ENCODE data around the gene TMOD1. TPM values are rescaled to one million over a fixed set of nuclear protein-coding genes. Genes with fewer than 3 reads are reported as not detected.

Gene TMOD1
- total and polyA plus RNA-seq, 2 donors (not counting 1 experiment from before 2014, with no cell fraction given): 0.98 to 4.0 TPM

DNA sequence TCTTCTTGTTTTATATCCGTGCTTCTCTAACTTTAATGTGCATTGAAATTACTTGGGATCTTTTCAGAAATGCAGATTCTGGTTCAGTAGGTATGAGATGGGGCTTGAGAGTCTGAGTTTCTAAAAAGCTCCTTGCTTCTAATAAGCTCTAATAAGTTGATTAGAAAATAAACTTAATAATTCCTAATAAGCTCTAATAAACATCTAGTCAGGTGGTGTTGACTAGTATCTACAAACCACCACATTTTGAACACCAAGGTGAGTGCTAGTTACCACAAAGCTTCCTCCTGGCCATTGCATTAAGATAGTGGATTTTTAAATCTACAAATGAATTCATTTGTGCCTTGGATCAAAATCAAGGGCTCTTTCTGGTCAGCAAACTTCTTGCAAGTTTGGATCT, 5.3 kb downstream of the TMOD1 start:
- no peak for DNase-seq (ENCODE audit: low read depth in 2 of 2)
- H2AFZ ChIP-seq (ENCODE audit: low read length): no peak overlapping the region
- no peak overlapping the region for H3K27ac ChIP-seq (ENCODE audit: insufficient read depth, low read length)
- no peaks in the 10 kb centered on the region for H3K9me3 ChIP-seq (ENCODE audit: control insufficient read depth, insufficient read depth, low read depth, low read length)
- TF ChIP-seq, protein P1, sequence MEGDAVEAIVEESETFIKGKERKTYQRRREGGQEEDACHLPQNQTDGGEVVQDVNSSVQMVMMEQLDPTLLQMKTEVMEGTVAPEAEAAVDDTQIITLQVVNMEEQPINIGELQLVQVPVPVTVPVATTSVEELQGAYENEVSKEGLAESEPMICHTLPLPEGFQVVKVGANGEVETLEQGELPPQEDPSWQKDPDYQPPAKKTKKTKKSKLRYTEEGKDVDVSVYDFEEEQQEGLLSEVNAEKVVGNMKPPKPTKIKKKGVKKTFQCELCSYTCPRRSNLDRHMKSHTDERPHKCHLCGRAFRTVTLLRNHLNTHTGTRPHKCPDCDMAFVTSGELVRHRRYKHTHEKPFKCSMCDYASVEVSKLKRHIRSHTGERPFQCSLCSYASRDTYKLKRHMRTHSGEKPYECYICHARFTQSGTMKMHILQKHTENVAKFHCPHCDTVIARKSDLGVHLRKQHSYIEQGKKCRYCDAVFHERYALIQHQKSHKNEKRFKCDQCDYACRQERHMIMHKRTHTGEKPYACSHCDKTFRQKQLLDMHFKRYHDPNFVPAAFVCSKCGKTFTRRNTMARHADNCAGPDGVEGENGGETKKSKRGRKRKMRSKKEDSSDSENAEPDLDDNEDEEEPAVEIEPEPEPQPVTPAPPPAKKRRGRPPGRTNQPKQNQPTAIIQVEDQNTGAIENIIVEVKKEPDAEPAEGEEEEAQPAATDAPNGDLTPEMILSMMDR (conservative IDR thresholded peaks at IDR 0.05 in 1 of 2, IDR thresholded peaks at IDR 0.05 in 1 of 2; ENCODE audit: low read depth in 1 of 2, low read length in 2 of 2): no peak
- TF ChIP-seq EZH2 (IDR thresholded peaks at IDR 0.05; ENCODE audit: low read length, missing control alignments): no peak
- no peaks in the 10 kb centered on the region for H3K79me2 ChIP-seq (ENCODE audit: control insufficient read depth, insufficient read depth, low read length)
- H4K20me1 ChIP-seq (ENCODE audit: control insufficient read depth, extremely low read depth, insufficient read depth, low read length): no peaks in the 10 kb centered on the region
- no peaks in the 10 kb centered on the region for H3K4me1 ChIP-seq (ENCODE audit: control insufficient read depth, extremely low read depth, insufficient read depth, low read length)
- no peak overlapping the region for H3K9ac ChIP-seq (ENCODE audit: insufficient read depth, low read length)
- H3K27me3 ChIP-seq (ENCODE audit: control insufficient read depth, insufficient read depth, low read length): peaks cover 24% of the 10 kb centered on the region
- H3K4me3 ChIP-seq (replicated peaks in 1 of 4; ENCODE audit: control extremely low read depth in 1 of 4, insufficient read depth in 1 of 4, low read depth in 3 of 4, low read length in 4 of 4): no peak overlapping the region
- no peak overlapping the region for H3K4me2 ChIP-seq (ENCODE audit: extremely low read depth, insufficient read depth, low read length)
- no peaks in the 10 kb centered on the region for H3K36me3 ChIP-seq (ENCODE audit: control insufficient read depth, insufficient read depth, low read length)

DNA sequence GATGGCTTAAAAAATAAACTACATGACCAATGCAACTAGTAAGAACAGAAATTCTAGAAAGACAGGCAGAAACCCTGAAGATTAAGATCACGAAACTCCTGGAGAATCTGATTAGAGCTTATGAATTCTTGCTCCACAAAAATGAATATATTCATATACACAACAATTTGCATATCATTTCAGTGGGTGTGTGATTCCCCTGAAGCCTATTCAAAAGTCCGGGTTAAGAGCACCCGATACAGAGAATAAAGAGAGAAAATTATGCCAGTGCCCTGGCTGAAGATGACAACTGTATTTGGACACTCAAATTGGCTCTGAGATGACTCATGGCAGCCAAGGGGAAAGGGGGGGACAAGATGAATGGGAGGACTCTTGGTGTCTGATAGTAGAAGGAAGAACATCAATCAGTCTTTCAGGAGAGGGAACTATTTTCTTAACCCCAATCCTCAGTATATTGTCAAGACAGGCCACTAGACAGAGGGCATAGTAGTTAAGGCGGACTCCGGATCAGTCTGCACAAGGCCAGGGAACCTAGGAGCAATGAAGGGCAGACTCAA, 6.0 kb downstream of the TMOD1 start:
- no peaks in the 10 kb centered on the region for H3K79me2 ChIP-seq (ENCODE audit: control insufficient read depth, insufficient read depth, low read length)
- no peak for TF ChIP-seq EZH2 (IDR thresholded peaks at IDR 0.05; ENCODE audit: low read length, missing control alignments)
- TF ChIP-seq, protein P1 (conservative IDR thresholded peaks at IDR 0.05 in 1 of 2, IDR thresholded peaks at IDR 0.05 in 1 of 2; ENCODE audit: low read depth in 1 of 2, low read length in 2 of 2): no peak
- H4K20me1 ChIP-seq (ENCODE audit: control insufficient read depth, extremely low read depth, insufficient read depth, low read length): no peaks in the 10 kb centered on the region
- no peak overlapping the region for H3K9ac ChIP-seq (ENCODE audit: insufficient read depth, low read length)
- no peak overlapping the region for H2AFZ ChIP-seq (ENCODE audit: low read length)
- no peaks in the 10 kb centered on the region for H3K9me3 ChIP-seq (ENCODE audit: control insufficient read depth, insufficient read depth, low read depth, low read length)
- H3K27ac ChIP-seq (ENCODE audit: insufficient read depth, low read length): no peak overlapping the region
- H3K4me1 ChIP-seq (ENCODE audit: control insufficient read depth, extremely low read depth, insufficient read depth, low read length): no peaks in the 10 kb centered on the region
- no peaks in the 10 kb centered on the region for H3K36me3 ChIP-seq (ENCODE audit: control insufficient read depth, insufficient read depth, low read length)
- peaks cover 17% of the 10 kb centered on the region for H3K27me3 ChIP-seq (ENCODE audit: control insufficient read depth, insufficient read depth, low read length)
- H3K4me2 ChIP-seq (ENCODE audit: extremely low read depth, insufficient read depth, low read length): no peak overlapping the region
- DNase-seq (ENCODE audit: low read depth in 2 of 2): no peak
- H3K4me3 ChIP-seq (replicated peaks in 1 of 4; ENCODE audit: control extremely low read depth in 1 of 4, insufficient read depth in 1 of 4, low read depth in 3 of 4, low read length in 4 of 4): no peak overlapping the region

DNA sequence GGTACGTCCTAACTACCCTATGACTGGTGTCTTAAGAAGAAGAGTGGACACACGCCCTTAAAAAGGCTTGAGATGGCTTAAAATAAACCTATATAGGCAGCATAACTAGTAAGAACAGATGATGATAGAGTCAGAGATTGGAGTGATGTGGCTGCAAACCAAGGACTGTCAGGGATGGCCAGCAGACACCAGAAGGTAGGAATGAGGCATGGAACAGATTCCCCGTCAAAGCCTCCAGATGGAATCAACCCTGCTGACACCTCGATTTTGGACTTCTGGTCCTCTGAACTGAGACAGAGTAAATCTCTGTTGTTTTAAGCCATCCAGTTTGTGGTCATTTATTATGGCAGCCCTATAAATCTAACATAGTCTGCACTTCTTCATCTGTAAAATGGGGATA, 7.4 kb downstream of the TMOD1 start:
- no peaks in the 10 kb centered on the region for H4K20me1 ChIP-seq (ENCODE audit: control insufficient read depth, extremely low read depth, insufficient read depth, low read length)
- no peaks in the 10 kb centered on the region for H3K79me2 ChIP-seq (ENCODE audit: control insufficient read depth, insufficient read depth, low read length)
- H2AFZ ChIP-seq (ENCODE audit: low read length): no peak overlapping the region
- no peaks in the 10 kb centered on the region for H3K36me3 ChIP-seq (ENCODE audit: control insufficient read depth, insufficient read depth, low read length)
- no peak for TF ChIP-seq EZH2 (IDR thresholded peaks at IDR 0.05; ENCODE audit: low read length, missing control alignments)
- TF ChIP-seq, protein P1 (conservative IDR thresholded peaks at IDR 0.05 in 1 of 2, IDR thresholded peaks at IDR 0.05 in 1 of 2; ENCODE audit: low read depth in 1 of 2, low read length in 2 of 2): no peak
- no peak for DNase-seq (ENCODE audit: low read depth in 2 of 2)
- H3K9me3 ChIP-seq (ENCODE audit: control insufficient read depth, insufficient read depth, low read depth, low read length): no peaks in the 10 kb centered on the region
- H3K27ac ChIP-seq (ENCODE audit: insufficient read depth, low read length): no peak overlapping the region
- peaks cover 5% of the 10 kb centered on the region for H3K27me3 ChIP-seq (ENCODE audit: control insufficient read depth, insufficient read depth, low read length)
- H3K4me2 ChIP-seq (ENCODE audit: extremely low read depth, insufficient read depth, low read length): no peak overlapping the region
- no peaks in the 10 kb centered on the region for H3K4me1 ChIP-seq (ENCODE audit: control insufficient read depth, extremely low read depth, insufficient read depth, low read length)
- H3K9ac ChIP-seq (ENCODE audit: insufficient read depth, low read length): no peak overlapping the region
- no peak overlapping the region for H3K4me3 ChIP-seq (replicated peaks in 1 of 4; ENCODE audit: control extremely low read depth in 1 of 4, insufficient read depth in 1 of 4, low read depth in 3 of 4, low read length in 4 of 4)

All from fibroblast of lung (primary cell).